HG02763 (cell line): ENCODE measurements around the gene SEMA6A.

Experiments
- ATAC-seq: cut with Tn5 transposase; IDR thresholded peaks from one replicate; pipeline ENCODE4 v1.9.1; 2021; ENCODE audit warnings: mild to moderate bottlenecking, moderate library complexity; ENCODE audit not compliant: unreplicated experiment

SEMA6A gene

GRCh38 chr5:116442931-116443551, 131.6 kb downstream of the SEMA6A start:
- no peak for ATAC-seq

DNA sequence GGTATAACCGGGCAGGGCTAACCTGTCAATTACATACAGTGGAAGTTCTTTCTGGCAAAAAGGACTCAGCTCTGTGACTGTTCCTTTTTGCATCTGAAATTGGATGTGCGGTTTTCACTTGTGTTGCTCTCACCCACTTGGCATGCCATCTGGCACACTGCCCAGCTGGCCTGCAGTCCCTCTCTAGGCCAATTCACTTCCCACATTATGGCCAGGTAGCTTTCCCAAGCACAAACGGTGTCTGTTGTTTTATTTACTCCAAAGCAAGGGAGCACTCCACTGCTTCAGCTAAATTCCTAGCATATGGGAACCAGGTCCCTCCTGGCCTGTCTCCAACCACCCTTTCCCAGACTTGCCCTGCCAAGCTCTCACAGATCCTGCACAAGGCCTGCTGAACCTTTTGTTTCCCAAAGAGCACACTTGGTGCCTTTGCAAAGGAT, 132.5 kb downstream of the SEMA6A start:
- no peak for ATAC-seq

- ATAC-seq: no peak
Measured at GRCh38 chr5:116441223-116441622, 133.4 kb downstream of the SEMA6A start.

DNA sequence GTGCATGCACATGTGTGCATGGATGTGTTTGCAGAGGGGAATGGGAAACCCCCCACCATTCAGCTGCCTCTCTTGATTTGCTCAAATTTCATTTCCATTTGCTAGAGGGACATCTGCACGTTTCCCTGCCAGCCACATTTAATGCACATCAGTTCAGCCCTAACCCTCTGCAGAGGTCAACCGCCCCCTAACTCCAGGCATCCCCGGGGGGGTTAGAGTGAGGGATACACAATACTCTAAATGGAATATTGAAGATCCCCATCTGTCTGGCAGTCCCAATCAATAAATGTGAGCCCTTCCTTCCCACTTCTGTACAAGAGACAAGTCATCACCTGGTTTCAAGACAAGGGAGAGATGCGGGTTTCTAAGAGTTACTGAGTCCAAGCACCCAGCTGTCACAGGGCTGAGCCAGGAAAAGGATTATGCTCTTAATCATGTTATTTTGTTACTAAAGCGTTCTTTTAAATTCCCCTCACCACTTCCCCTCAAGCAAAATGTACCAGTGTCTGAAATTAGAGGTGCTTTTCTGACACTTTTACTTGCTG, 134.1 kb downstream of the SEMA6A start:
- ATAC-seq: no peak

DNA sequence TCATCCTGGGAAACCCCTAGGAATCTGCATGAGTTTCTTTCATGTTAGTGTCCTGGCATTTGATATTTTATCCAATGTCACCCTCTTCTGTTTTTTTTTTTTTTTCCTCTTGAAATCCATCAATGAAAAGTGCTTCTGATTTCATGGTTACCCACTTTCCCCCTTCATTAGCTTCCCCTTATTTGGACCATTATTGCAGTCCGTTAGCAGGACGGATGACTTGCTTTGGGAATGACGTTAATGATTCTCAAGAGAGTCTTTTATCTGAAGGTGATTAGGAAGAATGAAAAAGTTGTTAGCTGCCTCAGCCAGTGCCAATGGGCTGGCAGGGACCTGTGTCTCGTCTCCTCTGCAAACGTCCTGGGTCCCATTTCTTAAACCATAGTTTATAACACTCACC, 134.7 kb downstream of the SEMA6A start:
- no peak for ATAC-seq

DNA sequence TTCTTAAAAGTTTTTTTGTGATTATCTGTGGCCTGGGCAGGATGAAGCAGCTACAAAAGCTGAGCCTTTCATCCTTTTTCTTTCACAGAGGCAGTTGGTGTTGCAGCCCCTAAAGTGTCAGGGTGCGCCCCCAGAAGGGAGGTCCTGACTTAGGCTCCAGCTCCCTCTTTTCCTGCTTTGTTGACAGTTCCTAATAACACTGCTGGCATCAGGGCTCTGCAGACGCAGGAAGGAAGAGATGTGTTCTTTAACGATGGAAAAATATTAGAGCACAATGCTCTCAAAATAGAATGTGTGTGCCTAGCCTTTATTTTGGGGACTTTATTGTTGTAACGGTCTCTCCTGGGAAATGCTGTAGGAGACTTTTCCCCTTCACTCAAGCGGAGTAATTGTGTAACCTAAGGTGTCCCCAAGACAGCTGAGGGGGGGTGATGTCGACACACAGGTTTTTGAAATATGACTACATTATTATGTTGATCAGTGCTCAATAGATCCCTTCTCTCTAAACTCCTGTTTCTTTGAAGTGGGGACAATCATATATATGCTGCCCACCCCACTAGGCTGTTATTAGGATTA, 135.6 kb downstream of the SEMA6A start:
- ATAC-seq: no peak

DNA sequence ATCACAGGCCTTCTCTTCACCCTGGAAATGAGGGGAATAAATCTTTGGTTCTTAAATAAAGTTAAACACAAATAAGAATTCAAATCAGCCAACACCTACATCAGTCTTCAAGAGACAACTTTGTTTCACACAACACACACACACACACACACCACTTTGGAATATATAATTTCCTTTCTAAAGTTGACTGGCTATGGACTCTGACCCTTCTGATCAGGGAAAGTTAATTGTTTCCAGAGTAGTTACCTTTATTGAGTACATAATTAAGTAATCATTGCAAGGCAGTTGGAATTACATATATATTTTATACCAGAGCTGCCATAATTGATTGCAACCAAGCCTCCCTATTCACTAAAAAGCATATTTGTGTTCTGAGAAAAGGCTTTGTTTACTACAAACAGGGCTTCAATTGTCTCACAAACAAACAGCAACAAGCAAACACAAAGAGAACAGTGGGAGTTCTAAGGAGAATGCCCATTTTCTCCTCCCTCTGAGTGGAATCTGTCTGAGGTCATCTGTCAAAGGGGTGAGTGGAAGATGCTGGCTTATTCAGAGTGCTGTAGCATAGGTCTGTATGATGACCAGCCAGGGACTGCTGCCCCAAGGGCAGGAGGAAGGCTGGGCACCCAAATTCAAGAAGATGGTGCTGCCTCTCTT, 136.6 kb downstream of the SEMA6A start:
- ATAC-seq: no peak

DNA sequence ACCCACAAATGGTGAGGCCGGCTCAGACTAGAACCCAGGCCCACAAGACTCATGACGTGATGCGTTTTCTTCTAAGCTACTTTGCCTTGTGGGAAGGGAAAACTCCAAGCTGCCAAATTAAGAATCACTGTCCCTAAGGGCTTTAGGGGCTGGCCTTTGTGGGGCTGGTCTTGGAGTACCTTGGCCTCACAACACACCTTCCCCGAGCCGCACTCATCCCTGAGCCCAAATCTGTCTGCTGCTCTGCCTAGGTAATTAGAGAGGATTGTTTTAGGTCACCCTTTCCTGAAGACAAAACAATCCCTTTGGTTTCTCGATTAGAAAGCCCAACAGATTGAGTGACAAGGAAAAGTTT, 137.3 kb downstream of the SEMA6A start:
- no peak for ATAC-seq

GRCh38 chr5:116436674-116437350, 137.8 kb downstream of the SEMA6A start:
- ATAC-seq: no peak

- no peak for ATAC-seq
Measured at GRCh38 chr5:116428966-116429365, 145.7 kb downstream of the SEMA6A start.

DNA sequence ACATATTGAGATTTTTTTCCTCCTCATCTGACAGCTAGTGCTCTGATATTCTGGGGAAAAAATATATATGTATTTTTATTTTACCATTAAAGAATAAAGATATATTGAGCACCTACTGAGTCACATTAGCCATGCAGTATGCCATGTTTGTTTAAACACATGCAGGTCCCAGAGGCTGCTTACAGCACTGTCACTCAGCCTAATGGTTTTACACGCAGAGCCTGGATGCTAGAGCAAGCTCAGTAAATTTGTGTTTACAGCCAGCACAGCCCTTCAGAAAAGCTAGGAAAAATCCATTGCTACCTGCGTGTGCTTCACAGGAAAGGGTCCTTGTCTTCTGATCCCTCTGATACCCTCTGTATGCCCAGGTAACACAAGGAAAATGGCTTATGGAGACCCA, 146.2 kb downstream of the SEMA6A start:
- ATAC-seq: no peak

- ATAC-seq: no peak
Measured at GRCh38 chr5:116424951-116425350, 149.7 kb downstream of the SEMA6A start.

DNA sequence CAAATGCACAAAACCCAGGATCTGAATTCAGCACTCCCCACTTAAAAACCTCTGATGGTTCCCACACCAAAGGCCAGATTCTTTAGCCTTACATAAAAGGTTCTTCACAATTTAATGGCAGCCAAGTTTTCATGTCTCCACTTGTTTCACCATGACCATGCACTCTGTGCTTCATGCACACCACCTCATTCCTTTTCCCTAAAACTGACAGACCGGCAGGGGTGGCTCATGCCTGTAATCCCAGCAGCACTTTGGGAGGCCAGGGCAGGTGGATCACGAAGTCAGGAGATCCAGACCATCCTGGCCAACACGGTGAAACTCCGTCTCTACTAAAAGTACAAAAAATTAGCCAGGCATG, 150.4 kb downstream of the SEMA6A start:
- ATAC-seq: no peak

DNA sequence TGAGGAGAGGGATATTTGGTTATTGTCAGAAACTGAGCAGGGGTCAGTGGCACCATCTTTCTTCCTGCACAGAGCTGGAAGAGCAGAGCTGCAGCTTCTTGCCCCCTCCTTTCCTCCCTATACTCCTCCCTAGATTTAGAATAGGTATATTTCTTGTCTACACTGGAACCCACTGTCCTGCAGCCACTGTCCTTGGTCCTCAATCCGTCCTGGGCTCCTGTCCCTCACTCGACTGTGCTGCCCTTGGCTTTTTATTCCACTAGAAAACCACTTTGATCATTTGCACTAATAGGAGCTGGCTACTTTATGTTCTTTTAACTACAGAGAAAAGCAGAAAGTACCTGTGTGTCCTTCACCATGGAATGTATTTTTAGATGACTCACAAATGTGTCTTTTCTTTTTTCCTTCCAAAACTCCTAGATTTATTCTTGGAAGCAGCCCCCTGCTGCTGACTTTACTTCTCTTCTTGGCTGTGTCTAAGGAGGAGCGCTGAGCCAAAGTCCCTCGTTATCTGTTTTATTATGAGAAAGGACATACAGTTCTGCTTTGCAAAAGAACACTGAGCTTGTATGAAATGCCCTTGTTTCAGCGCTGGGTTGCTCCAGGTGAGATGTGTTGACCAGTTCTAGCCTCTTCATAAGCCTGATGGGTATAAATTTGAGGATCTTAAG, 150.9 kb downstream of the SEMA6A start:
- no peak for ATAC-seq

- no peak for ATAC-seq
Measured at GRCh38 chr5:116423141-116423540, 151.5 kb downstream of the SEMA6A start.

GRCh38 chr5:116421080-116421629, 153.5 kb downstream of the SEMA6A start:
- ATAC-seq: no peak

- ATAC-seq: no peak
Measured at GRCh38 chr5:116420540-116420939, 154.1 kb downstream of the SEMA6A start.

DNA sequence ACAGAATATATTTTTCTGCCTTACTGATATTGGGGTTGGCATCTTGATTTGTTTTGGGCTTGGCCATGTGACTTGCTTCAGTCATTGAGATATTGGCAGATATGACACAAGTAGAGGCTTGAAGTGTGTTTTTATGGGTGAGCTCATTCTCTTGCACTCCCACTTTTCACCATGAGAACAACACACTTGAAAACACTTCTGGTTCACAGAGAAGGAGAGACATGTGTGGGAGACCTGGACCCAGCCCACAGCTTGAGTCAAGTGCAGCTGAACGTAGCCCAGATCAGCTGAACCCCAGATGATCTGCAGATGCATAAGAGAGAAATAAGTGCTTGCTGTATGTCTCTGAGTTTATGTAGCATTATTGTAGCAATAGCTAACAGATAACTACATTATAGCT, 155.4 kb downstream of the SEMA6A start:
- no peak for ATAC-seq

GRCh38 chr5:116418774-116419173, 155.8 kb downstream of the SEMA6A start:
- ATAC-seq: no peak

- no peak for ATAC-seq
Measured at GRCh38 chr5:116418016-116418415, 156.6 kb downstream of the SEMA6A start.

DNA sequence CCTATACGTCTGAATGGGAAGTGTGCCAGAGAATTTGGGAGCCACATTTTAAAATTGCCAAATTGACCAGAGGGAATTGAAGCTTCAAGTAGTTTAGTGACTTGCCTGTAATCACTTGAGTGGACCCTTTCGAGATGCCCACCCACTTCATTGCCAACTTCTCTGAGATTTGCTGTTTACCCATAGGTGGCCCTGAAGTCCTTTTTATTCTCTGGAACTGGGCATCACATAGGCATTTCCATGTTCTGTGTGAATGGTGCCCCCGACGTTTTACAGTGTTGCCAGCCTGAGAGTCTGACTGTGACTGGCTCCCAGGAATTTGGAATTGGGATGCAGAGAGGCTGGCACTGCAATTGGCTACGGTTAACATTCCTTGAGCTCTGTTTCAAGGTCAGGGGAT, 158.6 kb downstream of the SEMA6A start:
- ATAC-seq: no peak
